CD4-positive, alpha-beta T cell treated with Interleukin-4 for 1 hour (primary cell): ENCODE results near the gene CREG2.

Experiments used
- DNase-seq, 2 donors: peaks; one replicate each; pipeline ENCODE4 v3.0.0-alpha.2; 2020 to 2022

The CREG2 gene

GRCh38 chr2:101305492-101306078, 81.7 kb downstream of the CREG2 start:
- DNase-seq = no peak

- no peak for DNase-seq
Measured at GRCh38 chr2:101305035-101305434, 82.3 kb downstream of the CREG2 start.

DNA sequence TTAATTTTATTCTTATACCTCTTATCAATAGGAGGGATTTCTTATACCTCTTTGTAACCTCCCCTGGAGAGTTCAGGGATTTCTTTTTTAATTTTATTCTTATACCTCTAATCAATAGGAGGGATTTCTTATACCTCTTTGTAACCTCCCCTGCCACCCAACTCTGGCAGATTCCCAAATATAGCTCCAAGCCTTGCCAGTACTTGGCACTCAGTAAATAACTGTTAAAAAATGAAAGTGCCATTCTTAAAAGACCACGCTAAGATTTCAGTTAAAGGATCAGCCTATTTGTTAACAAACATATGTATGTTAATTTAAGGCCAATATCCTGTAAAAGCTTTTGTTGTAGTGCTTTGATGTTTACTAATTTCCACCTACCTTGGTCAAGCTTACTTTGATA, 83.6 kb downstream of the CREG2 start:
- no peak for DNase-seq

DNA sequence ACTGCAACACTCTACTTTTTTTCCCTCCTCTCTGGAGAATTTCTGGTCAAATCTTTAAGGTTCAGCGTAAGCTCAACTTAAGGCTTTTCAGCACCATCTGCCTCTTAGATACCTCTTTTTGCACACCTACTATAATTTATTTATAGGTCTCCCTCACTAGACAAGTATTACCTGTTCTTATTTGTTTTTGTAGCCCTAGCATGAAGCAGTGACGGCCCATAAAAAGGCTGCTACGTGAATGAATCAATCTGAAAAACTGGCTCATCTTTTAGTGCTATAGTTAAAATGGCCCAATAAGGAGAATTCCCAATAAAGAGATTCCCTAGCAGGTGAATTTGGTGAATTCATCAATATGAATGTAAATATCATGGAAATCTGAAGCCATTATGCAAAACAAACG, 85.3 kb downstream of the CREG2 start:
- no peak for DNase-seq

DNA sequence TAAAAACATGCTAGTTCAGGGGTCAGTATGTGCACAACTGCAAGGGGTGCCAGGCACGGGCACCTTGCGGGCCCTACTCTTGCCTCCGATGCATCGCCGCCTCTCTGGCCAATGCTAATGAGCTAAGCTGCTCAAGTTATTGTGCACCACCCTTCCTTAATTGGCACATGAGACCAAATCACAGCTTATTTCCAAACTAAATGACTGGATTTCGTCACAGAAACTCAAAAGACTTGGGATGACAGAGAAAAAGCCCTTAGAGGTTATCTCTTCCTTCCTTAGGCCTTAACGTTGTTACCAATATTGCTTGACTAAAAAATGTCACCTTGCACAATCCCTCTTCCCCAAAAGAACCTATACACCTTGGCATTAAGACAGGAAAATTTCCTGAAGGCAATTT, 86.5 kb downstream of the CREG2 start:
- DNase-seq = no peak

- no peak for DNase-seq
Measured at GRCh38 chr2:101300164-101300563, 87.1 kb downstream of the CREG2 start.

DNA sequence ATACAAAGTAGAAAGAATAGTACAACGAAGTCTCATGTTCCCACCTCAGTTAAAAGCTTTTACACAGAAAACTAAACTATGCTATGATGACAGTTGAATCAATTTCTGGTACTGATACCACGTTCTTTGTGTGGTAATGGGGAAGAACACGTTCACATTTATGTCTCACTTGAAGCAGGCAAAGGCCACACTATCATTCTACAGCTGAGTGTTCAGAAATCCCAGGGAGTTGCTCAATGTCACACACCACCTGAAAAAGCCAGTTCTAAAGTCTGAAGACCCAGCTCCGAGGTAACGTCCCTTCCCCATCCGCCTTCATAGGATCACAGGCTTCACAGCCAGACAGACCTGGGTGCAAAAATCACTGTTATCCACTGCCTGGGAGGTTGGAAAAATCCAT, 87.7 kb downstream of the CREG2 start:
- no peak for DNase-seq

GRCh38 chr2:101297383-101297782, 89.9 kb downstream of the CREG2 start:
- DNase-seq = no peak

DNA sequence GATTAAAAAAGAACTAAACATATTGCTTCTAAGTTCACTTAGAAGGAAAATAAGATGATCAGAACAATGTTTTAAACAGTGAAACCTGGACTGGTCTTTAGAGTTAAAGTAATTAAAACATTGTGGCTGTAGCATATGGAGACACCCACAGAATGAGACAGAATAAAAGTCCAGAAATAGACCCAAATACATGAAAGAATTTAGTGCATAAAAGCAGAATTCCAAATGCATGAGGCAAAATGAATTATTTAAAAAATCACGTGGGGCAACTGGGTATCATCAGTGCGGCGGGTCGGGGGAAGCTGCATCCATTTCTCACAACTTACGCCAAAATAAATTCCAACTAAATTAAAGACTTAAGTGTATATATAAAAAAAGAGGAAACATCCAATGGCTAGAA, 90.9 kb downstream of the CREG2 start:
- DNase-seq = no peak

GRCh38 chr2:101295895-101296294, 91.4 kb downstream of the CREG2 start:
- no peak for DNase-seq
